ES-I3 (cell line): ENCODE results near the gene MARCHF5.

Experiments
- H3K36me3 ChIP-seq: 2 replicates; pipeline ENCODE4 v1.6.1; 2013; ENCODE audit warnings: mild to moderate bottlenecking, low read length, control low read depth, moderate library complexity; ENCODE audit not compliant: insufficient read depth
- H3K4me1 ChIP-seq: 2 replicates; pipeline ENCODE4 v1.6.1; 2013; ENCODE audit warnings: mild to moderate bottlenecking, control low read depth, low read length; ENCODE audit not compliant: insufficient read depth
- H3K9ac ChIP-seq: 2 replicates; pipeline ENCODE4 v1.6.1; 2013; ENCODE audit warnings: low read depth, mild to moderate bottlenecking, low read length, moderate library complexity
- H3K9me3 ChIP-seq: 2 replicates; pipeline ENCODE4 v1.6.1; 2013; ENCODE audit warnings: mild to moderate bottlenecking, low read length, moderate library complexity; ENCODE audit not compliant: control insufficient read depth, insufficient read depth

Gene MARCHF5

GRCh38 chr10:92290837-92291615 is at the start of gene MARCHF5, which contains the start of gene CPEB3:
Gene MARCHF5 (plus strand): TSS chr10:92291167. CDS start chr10:92291495, 328 bp downstream.
Gene CPEB3 (minus strand): TSS chr10:92291078. CDS start chr10:92240350, 50,728 bp downstream.
- Histone ChIP-seq H3K4me1 (peaks cover 5% of the 10 kb centered on the region; the same call in 1 of the 2 replicates), H3K36me3 (0 out of 2 replicates have a peak, but pooled peaks cover 5% of the 10 kb centered on the region), H3K9ac (peak within 1 kb of the TSS; percentile 99), H3K9me3 (no peaks in the 10 kb centered on the region)

GRCh38 chr10:92241501-92241900 is 49.5 kb upstream of the MARCHF5 start:
- no peaks in the 10 kb centered on the region for H3K36me3 ChIP-seq
- no peaks in the 10 kb centered on the region for H3K4me1 ChIP-seq
- peak overlapping the region; percentile 60; the same call in 1 of the 2 replicates for H3K9ac ChIP-seq
- H3K9me3 ChIP-seq, result no peaks in the 10 kb centered on the region

- no peaks in the 10 kb centered on the region for H3K36me3 ChIP-seq
- no peaks in the 10 kb centered on the region for H3K9me3 ChIP-seq
- H3K9ac ChIP-seq, result no peak overlapping the region
- no peaks in the 10 kb centered on the region for H3K4me1 ChIP-seq
These were observed 48.6 kb upstream of the MARCHF5 start for GRCh38 chr10:92242380-92242779.

GRCh38 chr10:92242910-92243671 is 47.9 kb upstream of the MARCHF5 start:
- H3K4me1 ChIP-seq, result no peaks in the 10 kb centered on the region
- peak overlapping the region; percentile 40; the same call in 1 of the 2 replicates for H3K9ac ChIP-seq
- no peaks in the 10 kb centered on the region for H3K36me3 ChIP-seq
- no peaks in the 10 kb centered on the region for H3K9me3 ChIP-seq

GRCh38 chr10:92244796-92245195 is 46.2 kb upstream of the MARCHF5 start:
- Histone ChIP-seq H3K4me1 (no peaks in the 10 kb centered on the region), H3K9me3 (no peaks in the 10 kb centered on the region), H3K9ac (no peak overlapping the region), H3K36me3 (no peaks in the 10 kb centered on the region)

- Histone ChIP-seq H3K9me3 (no peaks in the 10 kb centered on the region), H3K36me3 (no peaks in the 10 kb centered on the region), H3K9ac (no peak overlapping the region), H3K4me1 (no peaks in the 10 kb centered on the region)
These were observed 42.4 kb upstream of the MARCHF5 start for GRCh38 chr10:92248566-92248965.

GRCh38 chr10:92263396-92263795 is 27.6 kb upstream of the MARCHF5 start:
- H3K9me3 ChIP-seq, result no peaks in the 10 kb centered on the region
- no peaks in the 10 kb centered on the region for H3K36me3 ChIP-seq
- no peaks in the 10 kb centered on the region for H3K4me1 ChIP-seq
- no peak overlapping the region for H3K9ac ChIP-seq

GRCh38 chr10:92264249-92264648 is 26.7 kb upstream of the MARCHF5 start:
- Histone ChIP-seq H3K9ac (no peak overlapping the region), H3K36me3 (no peaks in the 10 kb centered on the region), H3K4me1 (no peaks in the 10 kb centered on the region), H3K9me3 (no peaks in the 10 kb centered on the region)

- Histone ChIP-seq H3K9me3 (no peaks in the 10 kb centered on the region), H3K36me3 (no peaks in the 10 kb centered on the region), H3K9ac (no peak overlapping the region), H3K4me1 (no peaks in the 10 kb centered on the region)
These were observed 25.2 kb upstream of the MARCHF5 start for GRCh38 chr10:92265687-92266258.

- Histone ChIP-seq H3K9me3 (no peaks in the 10 kb centered on the region), H3K9ac (no peak overlapping the region), H3K36me3 (no peaks in the 10 kb centered on the region), H3K4me1 (no peaks in the 10 kb centered on the region)
These were observed 23.6 kb upstream of the MARCHF5 start for GRCh38 chr10:92267343-92267742.

- H3K9me3 ChIP-seq, result no peaks in the 10 kb centered on the region
- H3K9ac ChIP-seq, result no peak overlapping the region
- no peaks in the 10 kb centered on the region for H3K36me3 ChIP-seq
- no peaks in the 10 kb centered on the region for H3K4me1 ChIP-seq
These were observed 22.2 kb upstream of the MARCHF5 start for GRCh38 chr10:92268748-92269147.

GRCh38 chr10:92274071-92274470 is 16.9 kb upstream of the MARCHF5 start:
- no peak overlapping the region for H3K9ac ChIP-seq
- H3K4me1 ChIP-seq, result no peaks in the 10 kb centered on the region
- H3K36me3 ChIP-seq, result no peaks in the 10 kb centered on the region
- no peaks in the 10 kb centered on the region for H3K9me3 ChIP-seq

- no peaks in the 10 kb centered on the region for H3K36me3 ChIP-seq
- no peak overlapping the region for H3K9ac ChIP-seq
- no peaks in the 10 kb centered on the region for H3K9me3 ChIP-seq
- no peaks in the 10 kb centered on the region for H3K4me1 ChIP-seq
These were observed 11.8 kb upstream of the MARCHF5 start for GRCh38 chr10:92278996-92279696.

- Histone ChIP-seq H3K4me1 (no peaks in the 10 kb centered on the region), H3K9ac (no peak overlapping the region), H3K9me3 (no peaks in the 10 kb centered on the region), H3K36me3 (no peaks in the 10 kb centered on the region)
These were observed 6.8 kb upstream of the MARCHF5 start for GRCh38 chr10:92284112-92284704.
